NCI-H748 treated with DMSO at 0.1 percent for 48 hours (cell line): Measurements from ENCODE around the gene RARA.
A peak's percentile ranks its signal among the peaks of the same experiment; 100 is the strongest.
"Not testable (repeated sequence)": the region's sequence is repeated elsewhere in the genome, so short reads cannot be mapped to it uniquely, and the experiment has no call there.

Experiments
- DNase-seq: peaks from one replicate; lab custom pipeline; 2025; lab: John Stamatoyannopoulos, UW

The RARA gene

GRCh38 chr17:40358323-40359038 is 49.5 kb downstream of the RARA start:
- peak; percentile 64 for DNase-seq

DNA sequence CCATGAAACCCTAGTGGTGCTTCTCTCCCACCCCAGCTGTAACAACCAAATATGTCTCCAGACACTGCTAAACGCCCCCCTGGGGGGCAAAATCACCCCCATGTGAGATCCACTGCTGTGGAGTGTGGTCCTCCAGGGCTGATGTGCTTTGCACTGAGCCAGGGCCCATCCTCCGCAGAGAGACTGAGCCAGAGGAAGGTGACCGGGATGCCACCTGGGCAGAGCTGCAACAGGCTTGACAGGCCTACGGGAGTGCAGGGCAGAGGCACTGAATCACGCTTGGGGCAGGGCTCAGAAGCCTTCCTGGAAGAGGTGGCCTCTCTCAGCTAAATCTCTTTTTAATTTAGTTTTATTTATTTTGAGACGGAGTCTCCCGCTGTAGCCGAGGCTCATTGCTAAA is 51.1 kb downstream of the RARA start:
- DNase-seq: no peak

GRCh38 chr17:40361063-40361924 is 52.3 kb downstream of the RARA start:
- no peak for DNase-seq

- DNase-seq: no peak
Measured at GRCh38 chr17:40361925-40362695, 53.1 kb downstream of the RARA start.

GRCh38 chr17:40362696-40363110 is 53.7 kb downstream of the RARA start:
- DNase-seq: no peak

GRCh38 chr17:40363111-40363827 is 54.3 kb downstream of the RARA start:
- no peak for DNase-seq

DNA sequence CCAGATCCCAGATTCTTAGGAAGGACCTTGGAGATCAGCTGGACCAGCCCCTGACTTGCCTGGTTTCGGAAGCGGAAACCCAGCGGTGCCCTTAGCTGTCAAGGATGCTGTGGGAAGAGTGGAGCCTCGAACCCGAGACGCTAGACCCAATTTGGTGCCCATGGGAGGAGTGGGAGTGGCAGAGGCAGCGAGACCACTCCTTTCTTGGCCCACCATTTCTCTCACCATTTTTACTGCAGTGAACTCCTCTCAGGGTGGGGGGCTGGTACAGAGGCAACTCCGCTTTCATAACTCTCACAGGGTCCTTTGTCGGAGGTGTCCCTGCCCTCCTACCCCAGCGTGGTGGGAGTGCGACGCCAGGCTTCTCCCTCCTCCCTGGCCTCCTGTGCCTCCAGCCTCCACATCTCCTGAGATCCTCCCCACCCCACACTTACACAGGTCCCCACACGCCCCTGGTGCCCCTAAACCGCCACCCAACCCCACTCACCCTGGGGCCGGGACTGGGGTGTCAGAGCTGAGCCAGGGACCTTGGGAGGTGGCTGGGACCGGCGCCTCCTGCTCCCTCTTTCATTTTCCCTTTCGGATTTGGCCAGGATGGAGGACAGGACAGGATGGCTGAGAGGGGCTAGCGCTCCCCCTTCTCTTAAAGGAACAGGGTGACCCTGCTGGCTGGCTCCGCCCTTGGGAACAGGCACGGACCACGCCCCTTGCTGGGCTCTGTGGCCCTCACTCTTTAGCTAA is 55.3 kb downstream of the RARA start, which contains the start of gene GJD3:
TSS of gene GJD3 (minus strand) at position 617 of the 741 bp plus-strand sequence. CDS start 922 bp downstream, outside the sequence.
- DNase-seq: no peak

GRCh38 chr17:40364906-40365305 is 55.9 kb downstream of the RARA start:
- no peak for DNase-seq

DNA sequence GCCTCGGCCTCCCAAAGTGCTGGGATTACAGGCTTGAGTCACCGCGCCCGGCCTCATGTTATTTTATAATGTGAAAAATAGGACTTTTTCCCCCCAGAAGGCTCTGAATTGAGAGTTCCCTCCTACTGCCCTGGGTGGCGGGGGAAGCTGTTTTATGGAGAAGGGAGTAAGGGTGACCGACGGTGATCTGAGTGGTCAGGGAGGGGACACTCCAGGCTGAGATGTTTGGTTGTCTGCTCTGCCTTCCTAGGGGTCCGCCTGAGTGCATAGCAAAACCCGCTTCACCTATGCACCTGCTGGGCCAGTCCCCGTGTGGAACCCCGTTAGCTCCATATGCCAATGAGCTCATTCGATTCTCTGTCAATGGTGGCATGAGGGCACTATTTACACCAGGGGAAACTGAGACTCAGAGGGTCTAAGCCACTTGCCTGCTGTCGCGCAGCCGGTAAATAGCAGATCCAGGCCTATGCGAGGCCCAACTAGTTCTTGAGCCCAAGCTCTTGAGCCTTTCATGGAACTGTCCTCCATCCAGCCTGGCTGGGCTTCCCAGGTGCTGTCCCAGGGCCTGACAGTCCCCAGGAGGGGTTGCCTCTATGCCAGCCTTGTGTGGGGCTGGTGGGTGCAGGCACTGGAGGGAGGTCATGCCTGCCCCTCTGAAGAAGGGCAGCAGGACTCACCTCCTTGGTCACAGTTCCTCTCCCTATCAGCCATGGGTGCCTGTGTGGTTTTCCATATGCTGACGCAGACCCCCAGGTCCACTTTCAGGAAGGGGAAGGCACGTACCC is 57.3 kb downstream of the RARA start:
- DNase-seq: no peak

- no peak for DNase-seq
Measured at GRCh38 chr17:40366861-40367518, 58.0 kb downstream of the RARA start.

DNA sequence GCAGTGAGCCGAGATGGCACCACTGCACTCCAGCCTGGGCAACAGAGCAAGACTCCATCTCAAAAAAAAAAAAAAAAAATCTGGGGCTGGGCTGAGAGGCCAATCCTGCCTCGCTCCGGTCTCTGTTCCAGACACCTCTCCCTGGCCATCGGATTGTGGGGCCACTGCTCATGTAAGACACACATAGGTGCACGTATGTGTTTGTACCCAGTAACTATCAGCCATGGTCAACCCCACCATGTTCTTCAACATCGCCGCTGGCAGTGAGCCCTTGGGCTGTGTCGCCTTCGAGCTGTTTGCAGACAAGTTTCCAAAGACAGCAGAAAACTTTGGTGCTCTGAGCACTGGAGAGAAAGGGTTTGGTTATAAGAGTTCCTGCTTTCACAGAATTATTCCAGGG is 58.7 kb downstream of the RARA start:
- DNase-seq: not testable (repeated sequence)

DNA sequence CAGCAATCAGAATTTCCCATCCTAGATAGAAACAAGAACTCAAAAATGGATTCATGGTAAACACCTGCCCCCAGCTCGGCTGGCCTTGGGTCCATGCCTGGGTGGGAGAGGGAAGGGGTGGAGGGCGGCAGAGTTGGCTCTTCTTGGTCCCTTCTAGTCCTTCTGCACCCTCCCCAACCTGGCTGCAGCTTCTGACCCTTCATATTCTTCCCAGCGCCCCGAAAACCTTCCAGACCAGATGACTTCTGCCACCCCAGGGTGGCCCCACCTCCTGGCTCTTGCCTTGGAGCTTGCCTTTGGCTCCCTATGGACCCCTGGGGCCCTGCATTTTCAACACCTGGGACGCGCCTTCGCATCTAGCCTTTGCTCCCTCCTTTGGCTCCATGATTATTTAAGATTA is 60.9 kb downstream of the RARA start:
- DNase-seq: no peak

DNA sequence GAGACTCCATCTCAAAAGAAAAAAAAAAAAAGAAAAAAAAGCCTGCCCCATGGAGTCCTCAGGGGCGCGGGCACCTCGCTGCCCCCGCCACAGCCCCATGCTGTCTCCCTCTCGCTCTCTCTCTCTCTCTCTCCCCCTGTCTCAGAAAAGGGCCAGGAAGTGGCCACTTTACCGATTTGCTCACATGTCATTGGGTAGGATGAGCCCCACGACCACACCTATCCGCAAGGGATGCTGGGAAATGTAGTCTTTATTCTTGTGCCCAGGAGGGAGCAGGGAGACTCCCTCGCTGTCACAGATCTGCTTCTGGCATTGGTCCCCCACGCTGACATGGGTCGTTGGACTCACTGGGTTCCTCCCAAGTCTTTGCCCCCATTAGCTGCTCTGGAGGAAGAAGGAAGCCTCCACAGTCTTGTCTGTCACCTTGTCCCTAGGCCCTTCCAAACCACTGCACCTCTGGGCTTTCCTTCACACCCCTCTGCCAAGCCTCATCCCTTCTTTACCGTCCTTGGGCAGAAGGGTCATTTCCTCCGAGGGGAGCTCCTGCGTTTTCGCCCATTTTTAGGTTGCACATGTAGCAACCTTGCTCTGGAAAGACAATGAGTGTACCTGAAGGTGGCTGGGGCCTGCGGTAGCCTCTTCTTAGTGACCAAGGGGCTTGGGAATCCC is 62.4 kb downstream of the RARA start:
- DNase-seq: no peak

GRCh38 chr17:40372031-40372430 is 63.1 kb downstream of the RARA start:
- DNase-seq: no peak

DNA sequence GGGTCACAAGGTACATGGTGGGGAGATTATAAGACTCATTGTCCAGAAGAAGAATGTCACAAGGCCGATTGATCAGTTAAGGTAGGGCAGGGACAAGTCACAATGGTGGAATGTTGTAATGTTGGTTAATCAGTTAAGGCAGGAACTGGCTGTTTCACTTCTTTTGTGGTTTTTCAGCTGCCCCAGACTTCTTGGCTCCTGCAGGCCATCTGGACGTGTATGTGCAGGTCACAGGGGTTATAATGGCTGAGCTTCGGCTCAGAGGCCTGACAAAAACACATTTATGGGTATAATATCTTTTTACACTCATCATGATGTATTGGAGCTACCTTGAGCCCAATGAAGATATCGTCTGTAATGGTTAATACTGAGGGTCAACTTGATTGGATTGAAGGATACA is 63.7 kb downstream of the RARA start:
- DNase-seq: not testable (repeated sequence)

- no peak for DNase-seq
Measured at GRCh38 chr17:40373324-40373723, 64.3 kb downstream of the RARA start.

GRCh38 chr17:40373999-40374398 is 65.0 kb downstream of the RARA start:
- no peak for DNase-seq

- DNase-seq: no peak
Measured at GRCh38 chr17:40374821-40375498, 66.0 kb downstream of the RARA start.

DNA sequence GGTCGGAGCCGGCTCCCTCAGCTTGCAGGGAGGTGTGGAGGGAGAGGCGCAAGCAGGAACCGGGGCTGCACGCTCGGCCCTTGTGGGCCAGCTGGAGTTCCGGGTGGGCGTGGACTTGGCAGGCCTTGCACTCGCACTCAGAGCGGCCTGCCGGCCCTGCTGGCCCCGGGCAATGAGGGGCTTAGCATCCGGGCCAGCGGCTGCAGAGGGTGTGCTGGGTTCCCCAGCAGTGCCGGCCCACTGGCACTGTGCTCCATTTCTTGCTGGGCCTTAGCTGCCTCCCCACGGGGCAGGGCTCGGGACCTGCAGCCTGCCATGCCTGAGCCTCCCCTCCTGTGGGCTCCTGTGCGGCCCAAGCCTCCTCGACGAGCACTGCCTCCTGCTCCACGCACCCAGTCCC is 66.8 kb downstream of the RARA start:
- DNase-seq: not testable (repeated sequence)
